ENCODE data around the gene LHPP.
A peak's percentile ranks its signal among the peaks of the same experiment; 100 is the strongest.

LHPP gene

DNA sequence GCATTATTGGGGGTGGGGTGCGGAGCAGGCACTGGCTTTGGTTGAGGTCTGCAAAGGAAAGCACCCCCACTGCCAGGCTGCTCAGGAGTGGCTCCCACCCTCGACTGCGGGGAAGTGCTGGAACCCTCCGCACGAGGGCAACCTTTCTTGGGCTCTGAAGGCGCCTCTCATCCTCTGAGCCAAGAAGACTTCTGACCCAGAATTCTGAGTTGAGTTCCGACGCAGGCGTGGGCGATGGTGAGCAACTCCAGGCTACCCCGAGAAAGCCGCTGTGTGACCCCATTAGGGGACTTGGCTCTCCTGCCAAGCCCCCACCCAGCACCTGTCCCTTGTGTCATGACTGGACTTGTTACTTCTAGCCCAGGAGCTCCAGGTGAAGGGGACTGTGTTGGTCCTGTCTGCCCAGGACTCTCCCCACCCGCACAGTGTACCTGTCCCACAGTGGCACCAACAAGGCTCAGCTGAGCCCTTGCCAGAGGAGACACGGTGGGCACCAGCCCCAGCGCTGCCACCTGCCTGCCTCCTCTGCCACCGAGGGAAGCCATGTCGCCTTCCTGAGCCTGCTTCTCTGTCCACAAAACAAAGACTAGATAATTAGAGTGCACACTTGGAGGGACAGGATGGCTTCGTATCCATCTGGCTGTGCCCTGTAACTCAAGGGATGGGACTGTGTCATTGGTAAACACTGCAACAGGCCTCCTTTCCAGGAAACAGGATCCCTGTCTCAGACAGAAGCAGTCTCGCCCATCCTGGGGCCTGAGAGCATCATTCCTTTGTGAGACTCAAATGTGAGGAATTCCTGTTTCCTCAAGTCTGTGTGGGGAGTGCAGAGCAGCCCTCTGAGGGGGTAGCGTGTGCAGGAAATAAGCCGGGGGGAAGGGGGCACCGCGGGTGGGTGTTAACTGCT, 128.8 kb downstream of the LHPP start:
- no peaks in the 10 kb centered on the region for H3K36me3 Mint-ChIP-seq (ENCODE audit: low read depth)
- no peak overlapping the region for H3K4me3 Mint-ChIP-seq
- ATAC-seq, result no peak
- peaks cover 11% of the 10 kb centered on the region for H3K4me1 Mint-ChIP-seq
- no peak overlapping the region for H3K27ac Mint-ChIP-seq
- no peaks in the 10 kb centered on the region for H3K9me3 Mint-ChIP-seq
- H3K27me3 Mint-ChIP-seq, result no peaks in the 10 kb centered on the region
- DNase-seq, result no peak

DNA sequence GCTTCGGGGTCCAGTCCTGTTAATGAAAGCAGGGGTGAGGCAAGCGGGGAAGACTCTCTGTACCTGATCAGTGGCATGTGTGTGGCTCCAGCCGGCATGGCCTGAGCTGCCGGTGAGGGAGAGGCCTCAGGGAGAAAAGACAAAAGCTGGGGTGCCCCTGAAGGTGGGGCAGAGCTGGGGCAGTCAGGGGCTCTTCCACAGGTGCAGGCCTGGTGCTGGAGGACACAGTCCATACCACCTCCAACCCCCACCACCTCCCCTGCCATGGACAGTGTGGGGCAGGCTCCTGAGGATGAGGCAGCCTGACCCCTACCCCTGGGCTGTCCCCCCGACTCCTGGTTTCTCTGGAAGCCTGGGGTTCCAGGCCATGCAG, 129.5 kb downstream of the LHPP start:
- DNase-seq (no peak), ATAC-seq (no peak)
- H3K27me3 Mint-ChIP-seq, result no peaks in the 10 kb centered on the region
- no peaks in the 10 kb centered on the region for H3K36me3 Mint-ChIP-seq (ENCODE audit: low read depth)
- no peak overlapping the region for H3K4me3 Mint-ChIP-seq
- peaks cover 11% of the 10 kb centered on the region for H3K4me1 Mint-ChIP-seq
- no peaks in the 10 kb centered on the region for H3K9me3 Mint-ChIP-seq
- H3K27ac Mint-ChIP-seq, result no peak overlapping the region

DNA sequence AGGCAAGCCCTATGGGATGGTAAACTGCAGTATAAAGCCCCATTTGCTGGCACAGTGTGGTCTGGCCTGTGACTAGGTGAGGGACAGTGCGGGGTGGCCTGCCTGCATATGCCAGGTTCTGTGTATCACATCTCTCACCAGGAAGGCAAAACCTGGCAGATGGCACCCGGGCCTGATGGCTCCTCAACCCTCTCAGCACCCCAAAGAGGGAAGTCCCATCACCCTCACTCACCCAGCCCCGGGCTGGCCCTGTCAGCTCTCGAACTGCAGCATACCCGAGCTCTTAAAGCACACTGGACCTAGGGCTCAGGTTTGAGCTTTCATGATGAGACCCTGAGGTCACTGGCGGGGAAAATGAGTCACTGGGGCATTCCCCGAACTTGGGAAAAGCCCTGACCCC, 130.5 kb downstream of the LHPP start:
- no peaks in the 10 kb centered on the region for H3K27me3 Mint-ChIP-seq
- H3K4me3 Mint-ChIP-seq, result no peak overlapping the region
- no peaks in the 10 kb centered on the region for H3K36me3 Mint-ChIP-seq (ENCODE audit: low read depth)
- H3K4me1 Mint-ChIP-seq, result peaks cover 8% of the 10 kb centered on the region
- H3K9me3 Mint-ChIP-seq, result no peaks in the 10 kb centered on the region
- DNase-seq (no peak), ATAC-seq (peak; percentile 29)
- H3K27ac Mint-ChIP-seq, result no peak overlapping the region

DNA sequence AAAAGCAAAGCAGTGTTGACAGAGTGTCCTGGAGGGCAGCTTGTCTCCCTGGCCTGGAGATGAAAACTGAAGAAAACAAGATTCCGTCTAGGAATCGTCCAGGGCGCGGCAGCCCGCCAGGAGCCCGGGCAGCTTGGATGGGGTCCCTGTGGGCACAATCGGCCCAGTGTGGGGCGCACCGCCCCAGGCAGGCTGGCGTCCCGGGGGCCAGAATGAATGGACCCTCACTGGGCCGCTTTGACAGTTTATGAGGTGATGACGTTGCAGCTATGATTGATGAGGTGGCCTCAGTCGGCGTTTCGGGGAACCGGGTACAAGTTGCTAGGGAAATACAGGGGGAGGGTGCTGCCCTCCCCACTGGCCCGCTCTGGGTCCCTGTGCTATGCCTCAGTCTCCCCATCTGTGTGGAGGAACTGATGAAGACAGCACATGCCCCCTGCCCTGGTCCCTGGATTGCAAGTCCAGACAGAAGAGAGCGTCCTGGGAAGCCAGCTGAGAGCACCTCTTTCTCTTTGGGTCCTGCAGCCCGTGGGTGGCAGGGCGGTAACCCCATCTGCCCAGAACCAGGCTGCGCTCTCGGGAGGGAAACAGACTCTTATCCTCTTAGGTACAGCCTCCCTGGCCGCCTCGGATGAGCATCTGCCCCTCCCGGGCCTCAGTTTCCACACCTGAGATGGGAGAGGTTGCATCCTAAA, 131.3 kb downstream of the LHPP start:
- ATAC-seq (no peak), DNase-seq (no peak)
- peaks cover 5% of the 10 kb centered on the region for H3K4me1 Mint-ChIP-seq
- no peak overlapping the region for H3K4me3 Mint-ChIP-seq
- no peaks in the 10 kb centered on the region for H3K9me3 Mint-ChIP-seq
- no peaks in the 10 kb centered on the region for H3K36me3 Mint-ChIP-seq (ENCODE audit: low read depth)
- H3K27ac Mint-ChIP-seq, result no peak overlapping the region
- no peaks in the 10 kb centered on the region for H3K27me3 Mint-ChIP-seq

DNA sequence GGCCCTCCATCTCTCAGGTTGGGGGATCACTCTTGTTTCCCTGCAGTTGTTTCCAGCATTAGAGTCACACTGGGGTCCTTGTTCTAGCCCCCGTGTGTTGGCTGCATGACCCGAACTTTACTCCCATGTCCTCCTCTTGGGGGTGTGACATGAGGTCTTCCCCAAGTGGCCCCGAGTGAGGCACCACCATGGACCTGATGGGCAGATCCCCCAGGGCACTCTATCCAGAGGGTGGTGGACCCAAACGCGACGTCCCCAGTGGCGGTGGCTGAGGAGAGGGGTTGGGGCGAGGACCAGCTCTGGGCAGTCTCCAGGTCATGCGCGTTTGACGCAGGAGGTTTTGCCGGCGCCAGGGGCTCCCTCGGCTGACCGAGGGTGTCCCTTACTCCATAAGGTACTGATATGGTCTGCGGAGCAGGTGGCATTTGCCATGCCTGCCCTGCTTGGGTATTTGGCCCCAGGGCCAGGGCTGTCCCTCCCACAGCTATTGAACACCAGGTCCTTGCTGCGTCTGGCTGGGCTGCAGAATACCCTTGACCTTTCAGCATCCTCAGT, 131.9 kb downstream of the LHPP start:
- no peaks in the 10 kb centered on the region for H3K36me3 Mint-ChIP-seq (ENCODE audit: low read depth)
- H3K4me3 Mint-ChIP-seq, result no peak overlapping the region
- H3K27ac Mint-ChIP-seq, result no peak overlapping the region
- ATAC-seq (no peak), DNase-seq (no peak)
- H3K4me1 Mint-ChIP-seq, result peaks cover 6% of the 10 kb centered on the region
- H3K9me3 Mint-ChIP-seq, result no peaks in the 10 kb centered on the region
- H3K27me3 Mint-ChIP-seq, result no peaks in the 10 kb centered on the region

DNA sequence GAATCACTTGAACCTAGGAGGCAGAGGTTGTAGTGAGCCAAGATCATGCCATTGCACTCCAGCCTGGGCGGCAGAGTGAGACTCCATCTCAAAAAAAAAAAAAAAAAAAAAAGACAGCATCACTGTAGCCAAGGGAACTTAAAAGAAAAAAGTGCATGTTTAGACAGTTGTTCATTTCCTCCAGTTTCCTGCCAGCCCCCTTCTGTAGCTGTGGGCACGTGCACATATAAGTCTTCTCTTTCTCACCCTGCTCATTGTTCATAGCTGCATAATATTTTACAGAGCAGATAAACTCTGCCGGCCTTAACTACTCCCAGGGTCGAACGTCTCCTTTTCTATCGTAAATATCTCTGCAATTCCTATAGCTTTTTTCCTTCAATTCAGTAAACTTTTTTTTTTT, 132.6 kb downstream of the LHPP start:
- no peak for DNase-seq
- H3K4me1 Mint-ChIP-seq, result peaks cover 8% of the 10 kb centered on the region
- H3K27me3 Mint-ChIP-seq, result no peaks in the 10 kb centered on the region
- no peaks in the 10 kb centered on the region for H3K9me3 Mint-ChIP-seq
- H3K4me3 Mint-ChIP-seq, result no peak overlapping the region
- no peaks in the 10 kb centered on the region for H3K36me3 Mint-ChIP-seq (ENCODE audit: low read depth)
- ATAC-seq, result no peak
- no peak overlapping the region for H3K27ac Mint-ChIP-seq

DNA sequence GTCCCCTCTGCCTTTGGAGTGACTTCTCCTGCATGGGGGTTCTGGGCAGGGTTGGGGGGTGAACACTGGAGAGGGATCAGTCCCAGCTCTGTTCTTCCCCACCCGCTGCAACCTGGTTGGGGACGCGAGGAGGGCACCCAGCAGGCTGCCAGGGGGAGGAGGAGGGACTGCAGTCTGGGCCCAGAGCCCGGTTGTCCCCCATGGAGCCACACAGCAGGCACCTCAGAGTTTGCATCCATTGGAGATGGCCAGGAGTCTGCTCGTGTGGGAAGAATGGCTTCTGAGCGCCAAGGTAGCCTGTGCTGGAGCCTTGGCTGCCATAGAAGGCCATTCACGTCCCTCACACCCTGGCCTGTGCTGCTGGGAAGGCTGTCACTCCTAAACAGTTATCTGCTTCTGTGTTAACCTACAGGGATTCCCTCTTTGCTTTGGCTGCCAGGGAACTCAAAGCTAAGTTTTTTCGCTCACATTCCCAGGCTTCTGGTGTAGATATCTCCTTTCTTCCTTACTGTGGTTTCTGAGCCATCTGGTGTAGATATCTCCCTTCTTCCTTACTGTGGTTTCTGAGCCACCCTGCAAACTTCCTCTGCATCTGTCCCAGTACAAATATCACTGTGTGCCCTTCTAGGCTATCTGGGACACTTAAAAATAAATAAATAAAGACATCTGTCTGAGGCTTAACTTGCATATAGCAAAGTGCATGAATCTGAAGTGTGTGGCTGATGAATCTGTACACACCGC, 133.7 kb downstream of the LHPP start:
- DNase-seq (no peak), ATAC-seq (no peak)
- Mint-ChIP-seq H3K27ac (no peak overlapping the region), H3K9me3 (no peaks in the 10 kb centered on the region), H3K4me3 (no peak overlapping the region), H3K27me3 (no peaks in the 10 kb centered on the region), H3K36me3 (ENCODE audit: low read depth) (no peaks in the 10 kb centered on the region), H3K4me1 (peaks cover 8% of the 10 kb centered on the region)

DNA sequence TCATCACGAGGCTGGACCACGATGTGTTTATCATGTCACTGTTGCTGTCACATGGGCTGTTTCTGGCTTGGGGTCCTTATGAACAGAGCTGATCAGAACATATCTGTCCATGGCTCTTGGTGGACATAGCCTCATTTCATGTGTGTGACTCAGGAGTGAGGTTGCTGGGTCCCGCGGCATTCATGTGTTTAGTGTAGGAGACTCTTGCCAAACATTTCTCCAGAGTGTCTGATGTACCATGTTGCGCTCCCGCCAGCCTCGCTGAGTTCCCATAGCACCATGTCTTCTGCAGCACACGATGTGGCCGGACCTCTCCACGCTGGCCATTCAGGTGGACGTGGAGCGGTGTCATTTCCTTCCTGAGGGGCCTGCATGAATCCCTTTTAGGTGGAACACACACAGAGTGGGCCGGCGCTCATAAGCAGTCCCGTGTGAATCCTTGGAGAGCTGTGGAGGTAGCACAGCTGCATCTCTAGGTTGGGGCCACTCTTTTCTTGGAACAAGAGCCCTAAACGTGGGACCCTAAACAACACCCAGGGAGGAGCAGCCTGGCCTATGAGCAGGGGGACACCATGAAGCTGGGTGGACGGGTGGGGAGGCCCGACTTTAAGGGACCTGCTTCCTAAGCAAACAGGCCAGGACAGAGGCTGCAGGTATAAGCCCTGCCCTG, 134.6 kb downstream of the LHPP start:
- Mint-ChIP-seq H3K27ac (no peak overlapping the region), H3K27me3 (no peaks in the 10 kb centered on the region), H3K4me3 (no peak overlapping the region), H3K36me3 (ENCODE audit: low read depth) (no peaks in the 10 kb centered on the region), H3K9me3 (no peaks in the 10 kb centered on the region), H3K4me1 (peaks cover 8% of the 10 kb centered on the region)
- ATAC-seq (no peak), DNase-seq (no peak)

DNA sequence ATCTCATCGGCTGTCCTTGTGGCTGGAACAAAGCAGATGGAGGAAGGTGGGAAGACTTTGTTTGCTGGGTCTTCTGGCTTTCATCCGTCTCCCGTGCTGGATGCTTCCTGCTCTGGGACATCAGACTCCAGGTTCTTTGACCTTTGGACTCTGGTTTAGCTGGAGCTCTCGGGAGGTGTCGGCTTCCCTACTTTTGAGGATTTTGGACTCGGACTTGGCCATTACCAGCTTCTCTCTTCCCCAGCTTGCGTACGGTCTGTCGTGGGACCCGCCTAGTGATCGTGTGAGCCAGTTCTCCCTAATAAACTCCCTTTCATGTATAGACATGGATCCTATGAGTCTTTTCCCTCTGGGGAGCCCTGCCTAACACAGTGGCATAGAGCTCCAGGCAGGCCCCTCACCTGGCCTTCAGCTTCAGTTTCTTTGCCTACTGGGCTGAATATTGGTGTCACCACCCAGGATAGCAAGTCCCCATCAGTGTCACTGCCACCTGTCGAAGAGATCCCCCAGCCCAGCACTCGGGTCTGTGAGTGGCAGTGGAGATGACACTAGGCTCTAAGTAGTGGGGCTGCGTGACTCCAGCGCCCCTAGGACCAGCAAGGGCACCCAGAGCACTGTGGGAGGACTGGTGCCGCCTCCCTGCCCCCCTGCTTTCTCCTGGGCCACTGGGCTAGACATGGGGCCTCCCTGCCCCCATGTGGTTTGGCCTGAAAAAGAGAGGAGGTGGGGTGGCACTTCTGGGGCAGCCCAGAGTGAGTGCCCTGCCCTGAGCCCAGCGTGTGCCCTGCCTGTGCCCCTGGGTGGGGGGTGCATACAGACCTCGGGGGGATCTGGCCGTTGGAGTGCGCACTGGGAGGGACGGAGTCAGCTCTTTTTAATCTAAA, 135.6 kb downstream of the LHPP start:
- no peak overlapping the region for H3K4me3 Mint-ChIP-seq
- H3K4me1 Mint-ChIP-seq, result peaks cover 8% of the 10 kb centered on the region
- no peak for ATAC-seq
- no peaks in the 10 kb centered on the region for H3K9me3 Mint-ChIP-seq
- no peaks in the 10 kb centered on the region for H3K36me3 Mint-ChIP-seq (ENCODE audit: low read depth)
- H3K27ac Mint-ChIP-seq, result no peak overlapping the region
- no peaks in the 10 kb centered on the region for H3K27me3 Mint-ChIP-seq
- DNase-seq, result no peak

DNA sequence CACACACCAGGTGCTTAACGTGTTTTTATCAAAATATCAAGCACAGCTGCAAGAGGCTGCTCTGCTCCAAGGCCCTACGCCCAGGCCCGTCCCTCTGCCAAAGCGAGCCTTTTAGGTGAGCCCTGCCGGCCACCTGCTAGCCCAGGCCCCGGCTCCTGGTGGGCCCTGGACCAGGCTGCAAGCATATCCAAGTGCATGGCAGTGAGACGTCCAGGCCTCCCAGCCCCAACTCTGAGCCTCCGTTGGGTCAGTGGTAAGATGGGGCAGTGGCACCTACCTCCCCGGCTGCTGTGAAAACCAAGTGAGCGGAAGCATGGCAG, 136.2 kb downstream of the LHPP start:
- no peaks in the 10 kb centered on the region for H3K36me3 Mint-ChIP-seq (ENCODE audit: low read depth)
- no peak overlapping the region for H3K27ac Mint-ChIP-seq
- DNase-seq, result no peak
- no peak overlapping the region for H3K4me3 Mint-ChIP-seq
- no peak for ATAC-seq
- H3K27me3 Mint-ChIP-seq, result no peaks in the 10 kb centered on the region
- no peaks in the 10 kb centered on the region for H3K9me3 Mint-ChIP-seq
- H3K4me1 Mint-ChIP-seq, result peaks cover 8% of the 10 kb centered on the region

DNA sequence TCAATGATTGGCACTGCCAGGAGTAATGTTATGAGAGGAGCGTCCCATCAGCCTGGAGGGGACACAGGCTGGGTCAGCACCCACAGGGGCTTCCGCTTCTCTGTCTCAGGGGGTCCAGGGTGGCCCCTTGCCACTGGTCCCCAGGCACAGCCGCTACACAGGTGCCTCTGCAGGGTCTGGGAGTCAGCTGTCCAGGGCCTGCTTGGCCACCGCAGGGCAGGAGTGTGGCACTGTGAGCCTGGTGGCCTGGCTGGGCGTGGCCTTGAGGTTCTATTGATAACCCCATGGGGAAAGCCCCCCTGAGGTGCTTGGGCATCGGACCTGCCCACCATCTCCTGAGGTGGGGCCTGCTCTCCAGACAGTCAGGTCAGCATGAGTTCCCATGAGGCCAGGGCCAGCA, 136.6 kb downstream of the LHPP start:
- no peaks in the 10 kb centered on the region for H3K27me3 Mint-ChIP-seq
- H3K9me3 Mint-ChIP-seq, result no peaks in the 10 kb centered on the region
- no peak overlapping the region for H3K4me3 Mint-ChIP-seq
- H3K4me1 Mint-ChIP-seq, result peaks cover 8% of the 10 kb centered on the region
- DNase-seq, result no peak
- ATAC-seq, result no peak
- no peak overlapping the region for H3K27ac Mint-ChIP-seq
- no peaks in the 10 kb centered on the region for H3K36me3 Mint-ChIP-seq (ENCODE audit: low read depth)

DNA sequence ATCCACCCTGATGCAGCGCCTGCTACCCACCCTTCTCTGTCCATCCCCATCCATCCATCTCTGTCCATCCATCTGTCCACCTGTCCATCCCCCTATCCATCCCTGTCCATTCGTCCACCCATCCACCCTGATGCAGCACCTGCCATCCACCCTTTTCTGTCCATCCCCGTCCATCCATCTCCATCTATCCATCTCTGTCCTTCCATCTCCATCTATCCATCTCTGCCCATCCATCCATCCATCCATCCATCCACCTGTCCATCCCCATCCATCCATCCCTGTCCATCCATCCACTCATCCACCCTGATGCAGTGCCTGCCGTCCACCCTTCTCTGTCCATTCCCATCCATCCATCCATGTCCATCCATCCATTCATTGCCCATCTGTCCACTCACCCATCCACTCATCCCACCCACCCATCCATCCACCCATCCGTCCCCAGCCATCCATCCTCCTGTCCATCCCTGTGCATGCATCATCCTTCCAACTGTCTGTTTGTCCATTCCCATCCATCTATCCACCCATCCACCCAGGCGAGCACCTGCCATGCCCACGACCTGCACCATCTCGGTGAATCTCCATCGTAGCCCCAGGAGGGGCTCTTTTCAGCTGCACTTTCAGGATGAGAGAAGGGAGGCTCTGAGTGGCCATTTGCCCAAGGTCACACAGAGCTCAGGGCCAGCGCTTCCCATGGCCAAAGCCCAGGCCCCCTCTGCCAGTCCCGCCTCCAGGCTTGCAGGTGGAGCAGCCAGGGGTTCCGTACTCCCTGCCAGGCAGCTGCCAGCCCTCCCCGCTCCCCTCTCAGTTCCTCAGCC, 137.4 kb downstream of the LHPP start:
- no peak overlapping the region for H3K27ac Mint-ChIP-seq
- H3K9me3 Mint-ChIP-seq, result no peaks in the 10 kb centered on the region
- DNase-seq (no peak), ATAC-seq (no peak)
- H3K27me3 Mint-ChIP-seq, result no peaks in the 10 kb centered on the region
- H3K36me3 Mint-ChIP-seq (ENCODE audit: low read depth), result no peaks in the 10 kb centered on the region
- no peak overlapping the region for H3K4me3 Mint-ChIP-seq
- peaks cover 8% of the 10 kb centered on the region for H3K4me1 Mint-ChIP-seq

DNA sequence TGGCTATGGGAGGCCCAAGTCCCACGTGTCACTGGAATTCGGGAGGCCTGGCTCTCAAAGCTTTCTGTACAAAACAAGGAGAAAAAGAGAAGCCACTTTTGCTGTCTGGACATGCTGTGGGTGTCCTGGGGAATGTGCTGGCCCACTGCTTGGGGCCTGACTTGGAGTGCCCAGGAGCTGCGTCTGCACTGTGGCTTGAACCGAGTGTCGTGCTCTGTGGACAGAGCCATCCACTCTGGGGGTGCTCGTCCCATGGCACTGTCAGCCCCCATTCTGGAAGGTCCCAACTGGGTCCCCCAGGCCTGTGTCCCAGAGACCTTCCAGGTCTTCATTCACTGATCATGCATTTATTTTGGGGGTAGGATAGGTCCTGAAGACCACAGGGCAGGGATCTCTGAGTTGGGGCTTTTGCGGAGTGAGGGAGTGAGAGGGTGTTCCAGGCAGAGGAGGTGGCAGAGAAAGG, 138.0 kb downstream of the LHPP start:
- Mint-ChIP-seq H3K27me3 (no peaks in the 10 kb centered on the region), H3K27ac (no peak overlapping the region), H3K4me3 (no peak overlapping the region), H3K9me3 (no peaks in the 10 kb centered on the region), H3K4me1 (peaks cover 8% of the 10 kb centered on the region), H3K36me3 (ENCODE audit: low read depth) (no peaks in the 10 kb centered on the region)
- DNase-seq (no peak), ATAC-seq (no peak)

Data from activated naive CD8-positive, alpha-beta T cell treated with anti-CD3 and anti-CD28 coated beads, Interleukin-2, amount 50 U/mL, for 24 hours (primary cell).